Gastroesophageal sphincter (tissue), 4 donors: Measurements from ENCODE around the gene PSD2. TPM values are rescaled to one million over a fixed set of nuclear protein-coding genes. Genes with fewer than 3 reads are reported as not detected.

Source experiments
- ATAC-seq: fragments of 150-250 bp; one replicate; pipeline ENCODE4 v1.9.1; 2016; ENCODE audit warnings: mild to moderate bottlenecking, moderate library complexity
- H3K27ac ChIP-seq, 4 donors: fragments of 200-600 bp; sonication (generic) in 3 of 4; 1 replicate in 3 of 4; 2 replicates in 1 of 4; pipeline ENCODE4 v1.5.1; 2016 to 2019
- H3K27me3 ChIP-seq: fragments of 200-600 bp; sonication (generic); one replicate; pipeline ENCODE4 v1.5.1; 2019
- H3K36me3 ChIP-seq, 2 donors: fragments of 200-600 bp; sonication (generic); one replicate each; pipeline ENCODE4 v1.5.1; 2019; ENCODE audit warnings: control low read depth in 1 of 2
- H3K4me1 ChIP-seq, 3 donors: fragments of 200-600 bp; sonication (generic); 1 replicate in 2 of 3; 2 replicates in 1 of 3; pipeline ENCODE4 v1.5.1; 2016 to 2019; ENCODE audit warnings: control low read depth in 2 of 3
- H3K4me3 ChIP-seq, 2 donors: fragments of 200-600 bp; sonication (generic); one replicate each; pipeline ENCODE4 v1.5.1; 2019; ENCODE audit warnings: mild to moderate bottlenecking in 1 of 2, moderate library complexity in 1 of 2
- H3K9me3 ChIP-seq, 3 donors: fragments of 200-600 bp; sonication (generic); one replicate each; pipeline ENCODE4 v1.5.1; 2017 to 2019; ENCODE audit warnings: control low read depth in 2 of 3
- EP300 ChIP-seq: sonication (generic); formaldehyde crosslinking; IDR thresholded peaks from one replicate; pipeline ENCODE4 v1.6.1; 2017; ENCODE audit warnings: antibody characterized with exemption, mild to moderate bottlenecking
- POLR2A ChIP-seq, 2 donors: fragments of 450-650 bp; IDR thresholded peaks; one replicate each; pipeline ENCODE4 v1.6.1; 2017; ENCODE audit warnings: antibody characterized with exemption in 2 of 2, mild to moderate bottlenecking in 2 of 2, moderate library complexity in 1 of 2
- POLR2AphosphoS5 ChIP-seq: sonication (generic); formaldehyde crosslinking; IDR thresholded peaks from one replicate; pipeline ENCODE4 v1.6.1; 2017; ENCODE audit warnings: antibody characterized with exemption
- WGBS, 2 donors: methylation state at CpG; one replicate each; pipeline ENCODE4 v1.1.5; 2018; ENCODE audit warnings: low coverage in 1 of 2; 5-methylcytosine and 5-hydroxymethylcytosine counted together
- total RNA-seq, 4 donors: library from RNA; depleted of rRNA; stranded (reverse); fragments of >200 nt; gene quantifications; one replicate each; pipeline ENCODE4 v1.1.0, GENCODE V29; 2016
- TF ChIP-seq, protein P1 (sequence below), 4 experiments: fragments of 200-600 bp in 2 of 4; fragments of 450-650 bp in 2 of 4; sonication (generic) in 1 of 4; IDR thresholded peaks; one replicate each; pipeline ENCODE4 v1.5.1; 2017 to 2019; ENCODE audit warnings: antibody characterized with exemption in 4 of 4, mild to moderate bottlenecking in 2 of 4, moderate library complexity in 2 of 4

Gene PSD2
- total RNA-seq, 4 donors from 2014 or later, result 0.13 to 0.16 TPM; not detected in 2

DNA sequence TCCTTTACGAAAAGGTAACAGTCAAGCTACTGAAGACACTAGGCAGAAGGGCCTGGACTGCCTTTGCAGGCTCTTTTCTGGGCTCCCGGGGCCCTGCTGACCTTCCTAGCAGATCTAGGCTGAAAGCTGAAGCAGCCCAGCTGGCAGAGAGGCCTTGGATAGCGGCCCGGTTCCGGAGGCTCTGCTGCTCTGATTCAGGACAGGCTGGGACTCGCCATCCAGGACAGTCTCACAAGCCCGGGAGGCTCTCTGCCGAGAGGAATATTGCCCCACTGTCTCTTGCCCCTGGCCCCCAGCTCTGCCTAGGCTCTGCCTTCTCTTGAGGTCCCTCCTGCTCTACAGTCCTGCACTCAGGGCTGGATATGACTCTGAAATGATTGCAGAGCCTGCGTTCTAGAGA is 67.8 kb downstream of the PSD2 start:
- peak; percentile 63 for ATAC-seq
- H3K4me1 ChIP-seq, result peaks cover 0 to 19% (median 6%) of the 10 kb centered on the region in 3 donors
- peak overlapping the region in 3 of 4 donors; percentile 16 to 47 (median 24) for H3K27ac ChIP-seq

DNA sequence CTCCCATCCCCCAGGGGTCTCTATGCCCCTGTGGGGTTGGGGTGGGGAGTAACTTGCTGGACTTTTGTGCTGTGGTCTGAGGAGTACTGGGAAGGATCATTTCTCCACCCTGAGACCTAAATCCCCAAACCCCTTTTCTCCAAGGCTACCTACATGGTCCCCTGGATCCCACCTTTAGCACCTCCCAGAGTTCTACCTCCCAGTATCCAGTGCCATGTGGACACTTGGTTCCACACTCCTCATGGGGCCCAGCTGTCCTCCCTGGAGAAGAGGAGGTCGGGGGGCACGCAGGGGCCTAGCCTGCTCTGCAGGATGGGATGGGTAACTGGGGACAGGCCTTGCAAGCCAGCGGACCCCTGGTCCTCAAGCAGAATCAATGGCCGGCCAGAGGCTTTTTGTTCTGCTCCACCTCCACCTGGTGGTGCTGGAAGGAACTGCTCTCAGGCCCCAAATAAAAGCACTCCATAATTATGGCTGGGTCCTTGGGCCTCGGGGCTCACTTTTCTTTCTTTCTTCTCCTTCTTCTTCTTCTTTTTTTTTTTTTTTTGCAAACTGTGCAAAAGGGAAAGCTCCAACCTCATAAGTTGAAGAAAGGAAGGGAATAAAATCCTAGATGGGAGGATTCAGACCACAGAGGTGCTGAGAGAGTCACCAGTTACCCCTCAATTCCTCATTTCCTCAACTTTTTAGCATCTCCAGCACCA is 68.4 kb downstream of the PSD2 start:
- ATAC-seq, result peak; percentile 71
- Histone ChIP-seq H3K4me1 (peaks cover 0 to 19% (median 6%) of the 10 kb centered on the region in 3 donors), H3K9me3 (no peaks in the 10 kb centered on the region), H3K27me3 (no peaks in the 10 kb centered on the region), H3K4me3 (no peak overlapping the region), H3K36me3 (no peaks in the 10 kb centered on the region), H3K27ac (peak overlapping the region in 3 of 4 donors; percentile 16 to 47 (median 24))
- WGBS, 2 donors, result 13% methylated on average over 3 of the region's 5 CpGs; no CpG with 5 or more reads in 1 of the 2 donors
- TF ChIP-seq, protein P1, sequence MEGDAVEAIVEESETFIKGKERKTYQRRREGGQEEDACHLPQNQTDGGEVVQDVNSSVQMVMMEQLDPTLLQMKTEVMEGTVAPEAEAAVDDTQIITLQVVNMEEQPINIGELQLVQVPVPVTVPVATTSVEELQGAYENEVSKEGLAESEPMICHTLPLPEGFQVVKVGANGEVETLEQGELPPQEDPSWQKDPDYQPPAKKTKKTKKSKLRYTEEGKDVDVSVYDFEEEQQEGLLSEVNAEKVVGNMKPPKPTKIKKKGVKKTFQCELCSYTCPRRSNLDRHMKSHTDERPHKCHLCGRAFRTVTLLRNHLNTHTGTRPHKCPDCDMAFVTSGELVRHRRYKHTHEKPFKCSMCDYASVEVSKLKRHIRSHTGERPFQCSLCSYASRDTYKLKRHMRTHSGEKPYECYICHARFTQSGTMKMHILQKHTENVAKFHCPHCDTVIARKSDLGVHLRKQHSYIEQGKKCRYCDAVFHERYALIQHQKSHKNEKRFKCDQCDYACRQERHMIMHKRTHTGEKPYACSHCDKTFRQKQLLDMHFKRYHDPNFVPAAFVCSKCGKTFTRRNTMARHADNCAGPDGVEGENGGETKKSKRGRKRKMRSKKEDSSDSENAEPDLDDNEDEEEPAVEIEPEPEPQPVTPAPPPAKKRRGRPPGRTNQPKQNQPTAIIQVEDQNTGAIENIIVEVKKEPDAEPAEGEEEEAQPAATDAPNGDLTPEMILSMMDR (IDR thresholded peaks at IDR 0.05), result peak in 3 of 4 experiments; percentile 87 to 90 (median 87)
- no peak for TF ChIP-seq EP300

More for the DNA sequence above, 67.8 kb downstream of the PSD2 start:
- Histone ChIP-seq H3K9me3 (no peaks in the 10 kb centered on the region), H3K27me3 (no peaks in the 10 kb centered on the region), H3K4me3 (no peak overlapping the region), H3K36me3 (no peaks in the 10 kb centered on the region)
- TF ChIP-seq, protein P1 (IDR thresholded peaks at IDR 0.05), result no peak
- TF ChIP-seq POLR2A (IDR thresholded peaks at IDR 0.05), result no peak
- TF ChIP-seq EP300, result no peak
- no peak for TF ChIP-seq POLR2AphosphoS5
- WGBS, 2 donors, result 28 to 30% methylated on average over 2 of the region's 9 CpGs

DNA sequence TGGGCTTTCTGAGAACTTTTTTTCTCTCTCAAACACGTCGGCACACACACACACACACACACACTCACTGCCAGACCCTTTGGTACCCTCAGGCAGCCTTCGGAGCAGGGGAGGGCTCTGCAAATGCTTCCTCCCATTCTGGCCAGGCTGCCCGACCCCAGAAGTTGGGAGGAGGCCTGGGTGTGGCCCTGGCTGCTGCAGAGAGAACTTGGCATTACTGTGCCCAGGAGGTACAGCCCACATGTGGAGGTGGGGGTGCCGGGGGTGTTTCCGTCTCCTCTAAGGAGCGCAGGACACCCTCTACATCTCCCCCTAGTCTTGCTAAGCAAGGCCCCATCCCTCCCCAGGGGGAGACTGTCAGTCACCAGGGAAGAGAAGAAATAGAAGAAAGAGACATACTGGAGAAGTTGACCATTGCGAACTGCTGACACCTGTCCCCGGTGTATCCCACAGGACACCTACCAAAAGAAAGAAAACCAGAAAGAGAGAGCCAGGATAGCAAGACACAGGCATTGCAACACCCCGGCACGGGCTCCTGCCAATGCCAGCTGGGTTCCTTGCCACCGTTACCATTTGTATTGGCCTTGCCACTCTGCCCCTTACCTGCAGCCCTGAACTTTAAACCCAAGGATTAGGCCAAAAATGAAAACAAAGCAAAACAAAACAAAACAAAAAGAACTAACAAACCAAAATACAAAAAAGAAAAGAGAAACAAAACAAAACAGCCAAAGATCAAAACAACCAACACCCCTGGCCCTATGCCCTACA is 69.3 kb downstream of the PSD2 start:
- H3K9me3 ChIP-seq, result no peaks in the 10 kb centered on the region
- ATAC-seq, result no peak
- no peak overlapping the region for H3K27ac ChIP-seq
- H3K36me3 ChIP-seq, result no peaks in the 10 kb centered on the region
- no peaks in the 10 kb centered on the region for H3K27me3 ChIP-seq
- 60 to 95% methylated on average over 1 to 4 of the region's 12 CpGs for WGBS, 2 donors
- peaks cover 0 to 19% (median 6%) of the 10 kb centered on the region in 3 donors for H3K4me1 ChIP-seq
- no peak for TF ChIP-seq POLR2AphosphoS5
- no peak for TF ChIP-seq POLR2A (IDR thresholded peaks at IDR 0.05)
- no peak for TF ChIP-seq EP300
- TF ChIP-seq, protein P1 (IDR thresholded peaks at IDR 0.05), result no peak
- no peak overlapping the region for H3K4me3 ChIP-seq

DNA sequence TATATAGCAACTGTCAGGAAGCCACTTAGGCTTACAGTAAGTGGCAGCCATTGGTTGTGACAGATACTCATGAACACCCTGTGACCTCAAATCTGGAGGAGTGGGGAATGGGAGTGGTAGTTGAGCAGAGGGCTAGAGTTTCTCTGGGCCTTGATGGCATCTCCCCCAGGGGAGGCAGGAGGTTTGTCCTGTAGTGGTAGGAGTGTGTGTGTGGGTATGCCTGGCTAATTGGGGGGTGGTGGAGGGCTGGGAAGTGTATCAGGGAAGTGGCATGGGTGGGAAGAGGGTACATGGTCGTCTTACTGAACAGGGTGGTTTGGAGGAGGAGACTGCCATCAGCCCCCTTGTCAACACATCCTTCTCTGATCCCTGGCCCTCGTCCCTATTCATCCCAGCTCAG is 71.5 kb downstream of the PSD2 start:
- H3K4me1 ChIP-seq, result peaks cover 0 to 19% (median 6%) of the 10 kb centered on the region in 3 donors
- no peak overlapping the region for H3K4me3 ChIP-seq
- no peaks in the 10 kb centered on the region for H3K9me3 ChIP-seq
- H3K27me3 ChIP-seq, result no peaks in the 10 kb centered on the region
- no peak overlapping the region for H3K27ac ChIP-seq
- ATAC-seq, result no peak
- H3K36me3 ChIP-seq, result peaks cover 0 to 13% of the 10 kb centered on the region in 2 donors
- WGBS, 2 donors, result 83% methylated on average over 1 to 2 of the region's 2 CpGs
- TF ChIP-seq, protein P1 (IDR thresholded peaks at IDR 0.05), result no peak
- TF ChIP-seq EP300, result no peak
- no peak for TF ChIP-seq POLR2A (IDR thresholded peaks at IDR 0.05)
- TF ChIP-seq POLR2AphosphoS5, result no peak
